SJSA1 (cell line): Measurements from ENCODE around the gene TOP2A. TPM values are rescaled to one million over a fixed set of nuclear protein-coding genes. Genes with fewer than 3 reads are reported as not detected.

Experiments used
- DNase-seq, 2 experiments: peaks; one replicate each; pipeline ENCODE4 v3.0.0-alpha.2; 2015 to 2020; ENCODE audit warnings: low spot score in 2 of 2, low read depth in 1 of 2
- H3K27ac ChIP-seq: fragments of 250-450 bp; sonication (Bioruptor Pico); 2 replicates; pipeline ENCODE4 v1.5.1; 2020; ENCODE audit warnings: mild to moderate bottlenecking, moderate library complexity
- H3K27me3 ChIP-seq: fragments of 250-450 bp; sonication (Bioruptor Pico); replicated peaks from 2 replicates; pipeline ENCODE4 v1.5.1; 2020; ENCODE audit warnings: mild to moderate bottlenecking, moderate library complexity
- H3K36me3 ChIP-seq: fragments of 250-450 bp; sonication (Bioruptor Pico); 2 replicates; pipeline ENCODE4 v1.5.1; 2020; ENCODE audit warnings: mild to moderate bottlenecking
- H3K4me1 ChIP-seq: fragments of 250-450 bp; sonication (Bioruptor Pico); replicated peaks from 2 replicates; pipeline ENCODE4 v1.6.1; 2021; ENCODE audit warnings: mild to moderate bottlenecking
- H3K4me3 ChIP-seq: fragments of 250-450 bp; sonication (Bioruptor Pico); 2 replicates; pipeline ENCODE4 v1.5.1; 2020; ENCODE audit warnings: mild to moderate bottlenecking
- H3K9me3 ChIP-seq: fragments of 250-450 bp; sonication (Bioruptor Pico); replicated peaks from 2 replicates; pipeline ENCODE4 v1.5.1; 2020; ENCODE audit warnings: mild to moderate bottlenecking
- total RNA-seq: library from RNA; depleted of rRNA; stranded (reverse); fragments of >200 nt; shearing (Covaris generic); gene quantifications from 2 replicates; pipeline ENCODE4 v1.2.3, GENCODE V29; 2014; rRNA removed

The TOP2A gene
- total RNA-seq, 1 experiment from 2014 or later, result 389 TPM

DNA sequence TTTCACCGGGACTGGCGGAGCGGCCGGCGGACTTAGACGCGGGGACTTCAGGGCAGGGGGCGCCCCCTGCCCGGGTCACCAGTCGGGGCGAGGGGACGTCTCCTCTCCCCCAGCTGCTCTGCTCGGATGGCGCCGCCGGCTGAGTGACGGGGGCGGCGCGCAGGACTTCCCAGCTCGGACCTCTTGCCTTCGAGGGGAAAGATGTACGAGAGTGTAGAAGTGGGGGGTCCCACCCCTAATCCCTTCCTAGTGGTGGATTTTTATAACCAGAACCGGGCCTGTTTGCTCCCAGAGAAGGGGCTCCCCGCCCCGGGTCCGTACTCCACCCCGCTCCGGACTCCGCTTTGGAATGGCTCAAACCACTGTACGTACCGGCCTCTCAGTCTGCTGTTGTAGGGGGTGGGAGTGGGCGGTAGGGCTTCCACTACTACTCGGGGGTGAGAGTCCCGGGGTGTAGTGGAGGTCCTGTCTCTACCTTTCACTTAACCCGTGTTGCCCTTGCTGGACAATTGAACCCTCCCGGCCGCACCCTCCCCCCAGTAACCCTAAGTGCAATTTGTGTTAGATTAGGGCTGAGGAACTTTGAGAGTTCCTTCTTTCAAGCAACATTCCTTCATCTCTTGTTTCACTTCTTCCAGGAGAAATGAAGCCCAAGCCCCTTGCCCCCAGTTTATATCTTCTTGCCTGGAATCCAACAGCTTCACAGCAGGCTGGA lies 75.0 kb downstream of the TOP2A start:
- no peak overlapping the region for H3K4me3 ChIP-seq
- no peak overlapping the region for H3K27ac ChIP-seq
- H3K9me3 ChIP-seq, result no peaks in the 10 kb centered on the region
- peaks cover 81% of the 10 kb centered on the region for H3K36me3 ChIP-seq
- no peaks in the 10 kb centered on the region for H3K27me3 ChIP-seq
- peaks cover 65% of the 10 kb centered on the region for H3K4me1 ChIP-seq
- no peak for DNase-seq

DNA sequence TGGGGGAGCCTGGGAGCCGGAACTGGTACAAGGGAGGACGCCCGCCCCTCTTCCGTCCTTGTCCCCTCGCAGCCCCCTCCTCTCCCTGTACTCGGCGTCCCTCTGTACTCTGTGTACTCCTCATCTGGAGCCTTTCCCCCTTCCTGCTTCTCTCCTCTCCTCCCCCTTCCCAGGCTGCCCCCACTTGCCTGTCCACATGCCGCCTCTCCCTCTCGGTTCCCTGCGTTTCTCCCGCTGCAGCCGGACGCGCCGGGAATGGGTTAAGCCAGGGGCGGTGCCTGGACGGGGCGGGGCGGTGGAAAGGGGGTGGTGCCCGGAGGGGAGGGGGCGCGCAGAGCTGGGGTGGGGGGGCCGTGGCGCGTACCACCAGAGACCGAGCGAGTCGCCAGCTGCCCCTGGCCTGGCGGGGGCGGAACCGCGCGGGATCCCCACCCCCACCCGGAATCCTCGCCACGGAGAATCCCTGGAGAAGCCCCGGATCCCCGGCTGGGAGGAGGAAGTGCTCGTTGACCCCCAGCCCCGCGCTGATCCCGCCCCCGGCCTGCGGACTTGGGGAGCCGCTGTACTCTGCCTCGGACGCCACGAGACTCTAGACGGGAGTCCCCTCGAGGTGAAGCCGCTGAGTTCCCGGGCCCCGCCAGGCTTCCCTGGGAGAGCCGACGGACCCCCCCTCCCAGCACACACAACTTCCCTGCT lies 75.7 kb downstream of the TOP2A start:
- DNase-seq, result no peak

DNA sequence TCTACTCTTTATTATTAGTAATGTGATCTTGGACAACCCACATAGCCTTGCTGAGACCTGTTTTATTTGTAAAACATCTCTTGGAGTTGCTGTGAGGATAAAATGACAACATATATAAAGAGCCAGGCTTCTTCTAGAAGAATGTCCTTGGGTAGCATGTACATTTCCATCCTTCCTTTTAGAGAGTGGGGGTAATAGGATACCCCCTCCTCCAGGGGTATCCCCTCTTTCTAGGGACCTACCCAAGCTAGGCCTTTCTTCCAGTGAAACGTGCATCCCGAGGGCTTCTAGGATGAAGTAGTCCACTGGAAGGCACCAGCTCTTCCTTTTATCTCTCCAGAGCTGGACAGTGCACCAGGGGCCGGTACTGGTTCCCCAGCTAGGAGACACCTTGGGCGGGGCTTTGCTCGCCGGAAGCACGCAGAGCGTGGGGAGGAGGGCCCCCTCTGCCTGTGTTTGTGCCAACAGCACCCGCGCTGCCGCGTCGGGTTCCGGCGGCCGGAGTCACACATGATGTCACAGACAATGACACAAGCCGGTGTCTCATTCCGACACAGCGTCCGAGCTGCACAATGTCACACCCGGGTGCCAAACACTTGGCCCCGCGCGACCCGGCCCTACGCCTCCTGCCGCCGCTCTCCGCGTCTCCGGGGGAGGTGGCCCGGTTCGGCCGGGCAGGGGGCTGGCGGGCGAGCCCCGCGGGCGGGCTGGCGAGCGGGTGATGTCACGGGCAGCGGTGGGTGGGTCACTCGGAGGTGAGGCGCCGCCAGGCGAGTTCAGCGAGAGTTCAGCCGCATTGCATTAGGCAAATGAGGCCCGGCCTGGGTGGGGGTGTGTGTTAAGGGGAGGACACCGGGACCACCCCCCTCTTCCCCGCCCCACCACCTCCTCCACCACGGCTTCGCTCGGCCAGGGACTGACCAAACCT lies 76.6 kb downstream of the TOP2A start:
- no peaks in the 10 kb centered on the region for H3K9me3 ChIP-seq
- peak; percentile 76 to 90 for DNase-seq
- H3K36me3 ChIP-seq, result peaks cover 89% of the 10 kb centered on the region
- peak overlapping the region; percentile 34 for H3K4me3 ChIP-seq
- no peaks in the 10 kb centered on the region for H3K27me3 ChIP-seq
- peaks cover 55% of the 10 kb centered on the region for H3K4me1 ChIP-seq
- H3K27ac ChIP-seq, result peak overlapping the region; percentile 70

More for the DNA sequence above, 75.7 kb downstream of the TOP2A start:
- Histone ChIP-seq H3K9me3 (no peaks in the 10 kb centered on the region), H3K36me3 (peaks cover 85% of the 10 kb centered on the region), H3K4me3 (peak overlapping the region; percentile 34), H3K27me3 (no peaks in the 10 kb centered on the region), H3K27ac (peak overlapping the region; percentile 70), H3K4me1 (peaks cover 61% of the 10 kb centered on the region)

DNA sequence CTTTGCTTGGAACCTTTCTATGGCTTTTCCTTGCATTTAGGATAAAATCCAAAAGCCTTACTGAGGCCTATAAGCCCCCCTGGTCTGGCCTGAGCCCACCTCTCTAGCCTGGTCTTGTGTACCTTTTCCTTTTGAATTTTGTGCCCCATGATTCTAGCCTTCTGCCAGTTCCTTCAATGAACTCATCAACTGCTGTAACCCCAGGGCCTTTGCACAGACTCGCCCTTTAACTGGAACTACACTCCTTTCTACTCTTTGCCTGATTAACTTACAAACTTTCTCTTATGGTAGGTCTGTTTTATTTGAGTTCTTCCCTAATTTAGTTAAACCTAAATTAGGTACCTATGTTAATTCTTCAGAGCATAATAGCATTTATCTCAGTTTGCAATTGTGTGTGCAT lies 77.4 kb downstream of the TOP2A start:
- Histone ChIP-seq H3K36me3 (peaks cover 89% of the 10 kb centered on the region), H3K4me1 (peaks cover 52% of the 10 kb centered on the region), H3K9me3 (no peaks in the 10 kb centered on the region), H3K27ac (no peak overlapping the region), H3K4me3 (no peak overlapping the region), H3K27me3 (no peaks in the 10 kb centered on the region)
- DNase-seq, result no peak

DNA sequence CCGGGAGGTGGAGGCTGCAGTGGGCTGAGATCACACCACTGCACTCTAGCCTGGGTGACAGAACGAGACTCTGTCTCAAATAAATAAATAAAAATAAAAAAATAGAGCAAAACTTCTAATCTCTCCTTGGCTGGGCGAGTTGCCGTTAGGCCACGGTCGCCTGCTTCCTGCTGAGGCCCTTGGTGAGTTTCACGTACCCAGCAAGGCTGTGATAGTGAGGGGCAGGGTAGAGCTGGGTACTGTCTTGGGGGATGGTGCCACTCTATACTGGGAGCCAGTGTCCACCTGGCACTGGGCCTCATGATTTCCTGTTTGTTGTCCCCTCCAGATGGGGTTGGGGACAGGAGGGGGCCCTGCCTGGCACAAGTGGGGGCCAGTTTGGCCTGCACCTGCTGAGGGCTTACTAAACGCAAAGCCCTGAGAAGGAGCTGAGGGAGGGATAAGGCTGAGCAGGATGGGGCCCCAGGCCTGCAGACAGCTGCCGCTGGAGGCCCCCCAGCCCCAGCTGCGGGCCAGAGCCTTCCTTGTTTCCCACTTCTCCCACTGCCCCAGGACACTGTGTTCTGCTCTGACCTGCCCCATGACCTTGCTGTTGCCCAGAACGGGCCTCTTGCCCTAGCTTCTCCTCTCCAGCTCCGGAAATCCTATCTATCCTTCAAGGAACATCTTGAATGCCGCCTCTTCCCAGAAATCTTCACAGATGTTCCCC lies 78.6 kb downstream of the TOP2A start:
- no peak for DNase-seq
- peaks cover 88% of the 10 kb centered on the region for H3K36me3 ChIP-seq
- H3K4me3 ChIP-seq, result no peak overlapping the region
- H3K27me3 ChIP-seq, result no peaks in the 10 kb centered on the region
- no peak overlapping the region for H3K27ac ChIP-seq
- H3K9me3 ChIP-seq, result no peaks in the 10 kb centered on the region
- H3K4me1 ChIP-seq, result peaks cover 52% of the 10 kb centered on the region

Other genes starting within 250 kb of the TOP2A start
- 0.28 and 1.1 TPM in 2 replicates for gene RAPGEFL1, start 240.4 kb downstream of the TOP2A start, total RNA-seq
- gene WIPF2, start 198.6 kb downstream of the TOP2A start, total RNA-seq, result 1.7 and 5.7 TPM in 2 replicates
- gene CDC6, start 130.0 kb downstream of the TOP2A start, total RNA-seq, result 95.8 and 97.8 TPM in 2 replicates
- gene RARA, start 108.7 kb downstream of the TOP2A start, total RNA-seq, result 30.7 and 38.5 TPM in 2 replicates
- not detected in 2 replicates for gene GJD3, start 53.2 kb downstream of the TOP2A start, total RNA-seq
- 19.2 and 22.5 TPM in 2 replicates for gene IGFBP4, start 25.6 kb upstream of the TOP2A start, total RNA-seq
- not detected in 2 replicates for gene TNS4, start 83.7 kb upstream of the TOP2A start, total RNA-seq
- not detected in 2 replicates for gene CCR7, start 147.6 kb upstream of the TOP2A start, total RNA-seq
- gene SMARCE1, start 229.9 kb upstream of the TOP2A start, total RNA-seq, result 97.8 and 137 TPM in 2 replicates
- gene KRT222, start 247.3 kb upstream of the TOP2A start, total RNA-seq, result not detected in 2 replicates